ENCODE results near the gene SLC17A7.

The SLC17A7 gene

GRCh38 chr19:49425178-49425577 is 16.1 kb downstream of the SLC17A7 start, which contains the start of gene GFY:
Gene GFY, plus strand, starts transcription at chr19:49425388. Its CDS starts 1,043 bp downstream, at chr19:49426431.
- Histone ChIP-seq H3K27me3 (ENCODE audit: control insufficient read depth, low read length) (peaks cover 89% of the 10 kb centered on the region), H3K79me2 (ENCODE audit: control insufficient read depth, low read length) (no peaks in the 10 kb centered on the region), H3K4me1 (ENCODE audit: control insufficient read depth, low read length) (peaks cover 47% of the 10 kb centered on the region), H3K4me2 (ENCODE audit: low read length) (peak within 1 kb of the TSS; percentile 23; the same call in 1 of the 2 replicates), H3K36me3 (ENCODE audit: control insufficient read depth, low read length) (no peaks in the 10 kb centered on the region), H3K9me3 (ENCODE audit: control insufficient read depth, insufficient read depth, low read length) (no peaks in the 10 kb centered on the region), H3K9me2 (replicated peaks; ENCODE audit: control insufficient read depth, low read length) (no peaks in the 10 kb centered on the region), H4K20me1 (ENCODE audit: control insufficient read depth, insufficient read depth, low read depth, low read length) (no peaks in the 10 kb centered on the region), H3K4me3 (ENCODE audit: low read length) (no peak within 1 kb of the TSS), H3K27ac (ENCODE audit: low read depth, low read length) (no peak within 1 kb of the TSS), H3F3A (ENCODE audit: control insufficient read depth, insufficient read depth) (peaks cover 7% of the 10 kb centered on the region; the same call in 1 of the 2 replicates)
- no peak for TF ChIP-seq EZH2phosphoT487 (IDR thresholded peaks at IDR 0.05; ENCODE audit: borderline replicate concordance, low read length)

GRCh38 chr19:49423985-49424303 is 17.4 kb downstream of the SLC17A7 start:
- TF ChIP-seq CTCF (IDR thresholded peaks at IDR 0.05; ENCODE audit: low read depth, low read length, poor library complexity, severe bottlenecking) (no peak), EZH2phosphoT487 (IDR thresholded peaks at IDR 0.05; ENCODE audit: borderline replicate concordance, low read length) (no peak)
- H3K36me3 ChIP-seq (ENCODE audit: control insufficient read depth, low read length), result no peaks in the 10 kb centered on the region
- H3K4me2 ChIP-seq (ENCODE audit: low read length), result no peak overlapping the region
- no peaks in the 10 kb centered on the region for H4K20me1 ChIP-seq (ENCODE audit: control insufficient read depth, insufficient read depth, low read depth, low read length)
- no peak overlapping the region for H3K4me3 ChIP-seq (ENCODE audit: low read length)
- no peaks in the 10 kb centered on the region for H3K79me2 ChIP-seq (ENCODE audit: control insufficient read depth, low read length)
- H3K4me1 ChIP-seq (ENCODE audit: control insufficient read depth, low read length), result peaks cover 44% of the 10 kb centered on the region
- H3K27me3 ChIP-seq (ENCODE audit: control insufficient read depth, low read length), result peaks cover 83% of the 10 kb centered on the region
- peaks cover 2% of the 10 kb centered on the region; the same call in 1 of the 2 replicates for H3F3A ChIP-seq (ENCODE audit: control insufficient read depth, insufficient read depth)
- no peaks in the 10 kb centered on the region for H3K9me2 ChIP-seq (replicated peaks; ENCODE audit: control insufficient read depth, low read length)
- H3K9me3 ChIP-seq (ENCODE audit: control insufficient read depth, insufficient read depth, low read length), result no peaks in the 10 kb centered on the region
- no peak overlapping the region for H3K27ac ChIP-seq (ENCODE audit: low read depth, low read length)

GRCh38 chr19:49423071-49423984 is 18.0 kb downstream of the SLC17A7 start, which contains the start of gene PTH2:
Gene PTH2, minus strand, starts transcription at chr19:49423441. Its CDS starts 102 bp downstream, at chr19:49423339.
- no peaks in the 10 kb centered on the region for H4K20me1 ChIP-seq (ENCODE audit: control insufficient read depth, insufficient read depth, low read depth, low read length)
- no peak within 1 kb of the TSS for H3K4me3 ChIP-seq (ENCODE audit: low read length)
- H3K9me3 ChIP-seq (ENCODE audit: control insufficient read depth, insufficient read depth, low read length), result no peaks in the 10 kb centered on the region
- peaks cover 2% of the 10 kb centered on the region; the same call in 1 of the 2 replicates for H3F3A ChIP-seq (ENCODE audit: control insufficient read depth, insufficient read depth)
- peaks cover 77% of the 10 kb centered on the region for H3K27me3 ChIP-seq (ENCODE audit: control insufficient read depth, low read length)
- no peaks in the 10 kb centered on the region for H3K36me3 ChIP-seq (ENCODE audit: control insufficient read depth, low read length)
- TF ChIP-seq EZH2phosphoT487 (IDR thresholded peaks at IDR 0.05; ENCODE audit: borderline replicate concordance, low read length) (no peak; the same call in 1 of the 2 replicates), CTCF (IDR thresholded peaks at IDR 0.05; ENCODE audit: low read depth, low read length, poor library complexity, severe bottlenecking) (no peak)
- no peaks in the 10 kb centered on the region for H3K9me2 ChIP-seq (replicated peaks; ENCODE audit: control insufficient read depth, low read length)
- H3K27ac ChIP-seq (ENCODE audit: low read depth, low read length), result no peak within 1 kb of the TSS
- H3K79me2 ChIP-seq (ENCODE audit: control insufficient read depth, low read length), result no peaks in the 10 kb centered on the region
- peaks cover 47% of the 10 kb centered on the region for H3K4me1 ChIP-seq (ENCODE audit: control insufficient read depth, low read length)
- no peak within 1 kb of the TSS for H3K4me2 ChIP-seq (ENCODE audit: low read length)
